Transverse colon (tissue), 4 donors: ENCODE results near the gene TTLL3. TPM values are rescaled to one million over a fixed set of nuclear protein-coding genes. Genes with fewer than 3 reads are reported as not detected.

Experiments
- DNase-seq: peaks from one replicate; pipeline ENCODE4 v3.0.0-alpha.2; 2019
- H3K27ac ChIP-seq, 4 donors: fragments of 200-600 bp; sonication (generic); 2 replicates each; pipeline ENCODE4 v1.5.1; 2016 to 2018; ENCODE audit warnings: inconsistent platforms in 4 of 4
- H3K27me3 ChIP-seq: fragments of 200-600 bp; sonication (generic); 2 replicates; pipeline ENCODE4 v1.5.1; 2017; ENCODE audit warnings: inconsistent platforms
- H3K36me3 ChIP-seq, 4 donors: fragments of 200-600 bp; sonication (generic); 2 replicates each; pipeline ENCODE4 v1.5.1; 2017 to 2019; ENCODE audit warnings: inconsistent platforms in 4 of 4
- H3K4me1 ChIP-seq, 4 donors: fragments of 200-600 bp; sonication (generic); 2 replicates each; pipeline ENCODE4 v1.5.1; 2017 to 2020; ENCODE audit warnings: inconsistent platforms in 4 of 4
- H3K4me3 ChIP-seq, 4 donors: fragments of 200-600 bp; sonication (generic); 1 replicate in 1 of 4; 2 replicates in 3 of 4; pipeline versions ENCODE4 v1.5.1 to v1.6.1; 2017 to 2019; ENCODE audit warnings: inconsistent platforms in 4 of 4
- H3K9me3 ChIP-seq, 2 donors: fragments of 200-600 bp; sonication (generic); 2 replicates each; pipeline ENCODE4 v1.5.1; 2017 to 2019; ENCODE audit warnings: inconsistent platforms in 2 of 2
- CTCF ChIP-seq, 5 experiments: fragments of 200-600 bp in 3 of 5; fragments of 450-650 bp in 2 of 5; sonication (generic) in 3 of 5; IDR thresholded peaks; 1 replicate in 2 of 5; 2 replicates in 3 of 5; pipeline ENCODE4 v1.5.1; 2016 to 2017; ENCODE audit warnings: antibody characterized with exemption in 5 of 5, inconsistent platforms in 3 of 5, mild to moderate bottlenecking in 2 of 5, moderate library complexity in 1 of 5
- EP300 ChIP-seq: sonication (generic); formaldehyde crosslinking; IDR thresholded peaks from one replicate; pipeline ENCODE4 v1.6.1; 2017; ENCODE audit warnings: antibody characterized with exemption, low read depth
- POLR2A ChIP-seq: fragments of 450-650 bp; IDR thresholded peaks from one replicate; pipeline ENCODE4 v1.6.1; 2016; ENCODE audit warnings: antibody characterized with exemption, mild to moderate bottlenecking, moderate library complexity
- POLR2AphosphoS5 ChIP-seq, 3 donors: sonication (generic); formaldehyde crosslinking; IDR thresholded peaks; one replicate each; pipeline ENCODE4 v1.6.1; 2016; ENCODE audit warnings: antibody characterized with exemption in 3 of 3
- WGBS, 2 donors: methylation state at CpG; one replicate each; pipeline ENCODE4 v1.1.5; 2018; ENCODE audit warnings: low coverage in 1 of 2; 5-methylcytosine and 5-hydroxymethylcytosine counted together
- in situ Hi-C, 4 donors: fragments of 200-750 bp; cut with MboI; loops; one replicate each; pipeline versions ENCODE4 v1.15.0 to v1.15.1; 2017; ENCODE audit warnings: low sequenced_read_pairs in 3 of 4, low pct_ligation_motif_present in 1 of 4, low pct_unique_long_range_greater_than_20kb in 1 of 4
- intact Hi-C: fragments of 100-400 bp; cut with DNase I; formaldehyde crosslinking; loops from one replicate; pipeline ENCODE4 v1.15.1; 2023; ENCODE audit warnings: low total_unique reads
- total RNA-seq, 4 donors: library from RNA; depleted of rRNA; stranded (reverse); fragments of >200 nt; gene quantifications; one replicate each; pipeline ENCODE4 v1.1.0, GENCODE V29; 2016

The TTLL3 gene
- total RNA-seq, 4 donors from 2014 or later = 47.4 to 352 (median 154) TPM

- TF ChIP-seq CTCF (IDR thresholded peaks at IDR 0.05) (no peak), EP300 (no peak), POLR2AphosphoS5 (IDR thresholded peaks at IDR 0.05) (no peak), POLR2A (no peak)
- H3K27ac ChIP-seq = no peak overlapping the region
- no peak overlapping the region for H3K4me3 ChIP-seq
- intact Hi-C loops = no loop called here
- DNase-seq = no peak
- in situ Hi-C loops = no loop called here
- H3K4me1 ChIP-seq = no peaks in the 10 kb centered on the region
- WGBS, 2 donors = 98% methylated on average over 15 of the region's 17 CpGs; no CpG with 5 or more reads in 1 of the 2 donors
- no peaks in the 10 kb centered on the region for H3K36me3 ChIP-seq
- no peaks in the 10 kb centered on the region for H3K9me3 ChIP-seq
- H3K27me3 ChIP-seq = no peaks in the 10 kb centered on the region
Observed at GRCh38 chr3:9828801-9829755, 19.0 kb downstream of the TTLL3 start.

DNA sequence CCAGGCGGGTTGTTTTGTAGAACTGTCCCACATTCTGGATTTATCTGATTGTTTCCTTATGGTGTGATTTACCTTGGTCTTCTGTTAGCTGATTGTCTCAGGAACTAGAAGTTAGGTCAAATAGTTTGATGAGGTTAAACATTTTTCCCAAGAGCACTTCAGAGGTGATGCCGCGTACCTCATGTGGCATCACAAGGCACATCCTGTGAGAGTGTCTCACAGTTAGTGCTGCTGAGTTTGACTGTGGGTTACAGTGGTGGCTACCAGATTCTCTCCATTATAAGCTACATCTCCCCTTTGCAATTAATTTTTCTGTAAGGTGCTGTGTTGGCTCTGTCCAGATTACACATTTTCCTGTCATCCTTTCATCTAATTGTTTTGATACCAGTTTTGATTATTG lies 21.2 kb downstream of the TTLL3 start:
- intact Hi-C loops (no loop called here), in situ Hi-C loops (no loop called here)
- TF ChIP-seq CTCF (IDR thresholded peaks at IDR 0.05) (no peak), POLR2AphosphoS5 (IDR thresholded peaks at IDR 0.05) (no peak), EP300 (no peak), POLR2A (no peak)
- DNase-seq = no peak
- Histone ChIP-seq H3K36me3 (no peaks in the 10 kb centered on the region), H3K4me3 (no peak overlapping the region), H3K27me3 (no peaks in the 10 kb centered on the region), H3K9me3 (no peaks in the 10 kb centered on the region), H3K4me1 (no peaks in the 10 kb centered on the region), H3K27ac (no peak overlapping the region)
- WGBS, 2 donors = 100% methylated on average over 1 to 3 of the region's 3 CpGs

DNA sequence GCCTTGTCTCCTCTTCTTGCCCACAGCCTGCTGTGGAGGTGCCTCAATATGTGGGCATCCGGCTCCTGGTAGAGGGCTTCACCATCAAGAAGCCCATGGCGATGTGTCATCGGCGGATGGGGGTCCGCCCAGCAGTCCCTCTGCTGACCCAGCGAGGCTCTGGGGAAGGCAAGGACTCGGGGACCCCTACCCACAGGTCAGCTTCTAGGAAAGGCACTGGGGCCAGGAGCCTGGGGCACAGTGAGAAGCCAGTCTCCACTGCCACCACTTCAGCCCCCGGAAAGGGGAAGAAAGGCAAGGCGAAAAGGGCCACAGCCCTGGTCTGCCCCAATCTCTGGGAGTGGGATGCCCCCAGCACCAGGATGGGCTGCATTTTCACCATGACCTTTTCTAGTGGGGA lies 23.0 kb downstream of the TTLL3 start:
- 95% methylated on average over 9 of the region's 9 CpGs; no CpG with 5 or more reads in 1 of the 2 donors for WGBS, 2 donors
- in situ Hi-C loops = no loop called here
- no peaks in the 10 kb centered on the region for H3K27me3 ChIP-seq
- no peaks in the 10 kb centered on the region for H3K4me1 ChIP-seq
- H3K9me3 ChIP-seq = no peaks in the 10 kb centered on the region
- intact Hi-C loops = no loop called here
- no peak for DNase-seq
- no peak overlapping the region for H3K4me3 ChIP-seq
- H3K27ac ChIP-seq = no peak overlapping the region
- no peak for TF ChIP-seq CTCF (IDR thresholded peaks at IDR 0.05)
- no peak for TF ChIP-seq POLR2AphosphoS5 (IDR thresholded peaks at IDR 0.05)
- no peak for TF ChIP-seq EP300
- no peak for TF ChIP-seq POLR2A
- no peaks in the 10 kb centered on the region for H3K36me3 ChIP-seq

GRCh38 chr3:9834520-9835380 lies 24.7 kb downstream of the TTLL3 start:
- in situ Hi-C loops = no loop called here
- no peak for TF ChIP-seq POLR2AphosphoS5 (IDR thresholded peaks at IDR 0.05)
- no peak for TF ChIP-seq CTCF (IDR thresholded peaks at IDR 0.05)
- TF ChIP-seq EP300 = no peak
- TF ChIP-seq POLR2A = no peak
- Histone ChIP-seq H3K4me1 (no peaks in the 10 kb centered on the region), H3K36me3 (no peaks in the 10 kb centered on the region), H3K9me3 (no peaks in the 10 kb centered on the region), H3K27ac (no peak overlapping the region), H3K4me3 (no peak overlapping the region), H3K27me3 (no peaks in the 10 kb centered on the region)
- intact Hi-C loops = no loop called here
- no peak for DNase-seq
- 85% methylated on average over 18 of the region's 18 CpGs; no CpG with 5 or more reads in 1 of the 2 donors for WGBS, 2 donors
